Glutamatergic neuron (in vitro differentiated cells): ENCODE data around the gene PFDN5. TPM values are rescaled to one million over a fixed set of nuclear protein-coding genes. Genes with fewer than 3 reads are reported as not detected.

ENCODE experiments used
- DNase-seq: peaks from one replicate; pipeline ENCODE4 v3.0.0; 2022
- H3K27ac Mint-ChIP-seq: one replicate; pipeline ENCODE4 v1.8.0; 2020; ENCODE audit warnings: mild to moderate bottlenecking, mixed read lengths, inconsistent platforms; ENCODE audit not compliant: unreplicated experiment
- H3K27me3 Mint-ChIP-seq: one replicate; pipeline ENCODE4 v1.8.0; 2020; ENCODE audit warnings: mild to moderate bottlenecking, moderate library complexity, mixed read lengths, inconsistent platforms; ENCODE audit not compliant: unreplicated experiment
- H3K36me3 Mint-ChIP-seq: one replicate; pipeline ENCODE4 v1.8.0; 2020; ENCODE audit warnings: mild to moderate bottlenecking, mixed read lengths, inconsistent platforms; ENCODE audit not compliant: unreplicated experiment
- H3K4me1 Mint-ChIP-seq: one replicate; pipeline ENCODE4 v1.8.0; 2020; ENCODE audit warnings: mild to moderate bottlenecking, low read depth, mixed read lengths, inconsistent platforms; ENCODE audit not compliant: unreplicated experiment
- H3K4me3 Mint-ChIP-seq: one replicate; pipeline ENCODE4 v1.8.0; 2020; ENCODE audit warnings: mild to moderate bottlenecking, mixed read lengths, inconsistent platforms; ENCODE audit not compliant: unreplicated experiment
- H3K9me3 Mint-ChIP-seq: one replicate; pipeline ENCODE4 v1.8.0; 2020; ENCODE audit warnings: mild to moderate bottlenecking, moderate library complexity, mixed read lengths, inconsistent platforms; ENCODE audit not compliant: unreplicated experiment
- total RNA-seq: library from RNA; stranded (reverse); fragmentation: NEBNext Ultra II Directional; extraction: Animal tissue kit (Norgen Biotek cat#: 25700); gene quantifications from one replicate; pipeline ENCODE4 v1.2.1, GENCODE V29; 2021; ENCODE audit not compliant: unreplicated experiment
- TF ChIP-seq, protein P1 (sequence below): fragments of 200-600 bp; sonication (generic); IDR thresholded peaks from one replicate; pipeline ENCODE4 v1.5.0; 2021; ENCODE audit not compliant: partially characterized antibody, unreplicated experiment

The PFDN5 gene
- total RNA-seq, 1 donor from 2014 or later = 292 TPM

DNA sequence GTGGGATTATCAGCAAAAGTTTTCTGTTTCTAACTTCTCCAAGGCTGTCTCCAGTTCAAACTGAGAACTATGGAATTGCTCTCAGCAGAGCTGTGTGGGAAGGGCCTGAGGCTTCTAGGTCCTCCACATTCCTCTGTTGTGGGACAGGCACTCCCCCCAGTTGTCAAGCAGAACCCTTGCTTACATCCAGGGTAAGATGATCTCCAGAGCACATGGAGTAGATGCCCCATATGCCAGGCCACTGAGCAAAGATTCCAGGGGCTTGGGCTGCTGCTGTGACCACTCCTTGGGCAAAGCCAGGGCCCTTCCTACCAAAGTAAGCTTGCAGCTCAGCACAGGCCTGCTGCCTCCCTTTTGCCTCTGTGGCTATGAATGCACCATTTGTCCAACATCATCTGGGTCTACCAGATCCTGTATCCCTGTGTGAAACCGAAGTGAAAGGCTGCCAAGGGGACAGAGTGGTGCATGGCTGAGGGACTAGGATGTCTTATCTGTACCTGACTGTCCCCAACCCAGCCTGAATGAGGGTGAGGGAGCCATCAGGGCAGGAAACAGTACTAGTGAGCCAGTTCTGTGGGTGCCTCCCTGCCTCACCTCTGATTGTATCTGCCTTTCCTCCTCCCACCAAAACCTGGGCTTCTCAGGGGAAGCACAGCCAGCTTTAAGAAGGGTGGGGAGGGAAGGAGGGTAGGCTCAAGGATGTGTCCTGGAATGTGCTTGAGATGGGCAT is 40.4 kb upstream of the PFDN5 start:
- Mint-ChIP-seq H3K4me3 (no peak overlapping the region), H3K27ac (no peak overlapping the region), H3K27me3 (peaks cover 14% of the 10 kb centered on the region), H3K36me3 (peaks cover 5% of the 10 kb centered on the region), H3K4me1 (no peaks in the 10 kb centered on the region), H3K9me3 (peaks cover 5% of the 10 kb centered on the region)
- TF ChIP-seq, protein P1, sequence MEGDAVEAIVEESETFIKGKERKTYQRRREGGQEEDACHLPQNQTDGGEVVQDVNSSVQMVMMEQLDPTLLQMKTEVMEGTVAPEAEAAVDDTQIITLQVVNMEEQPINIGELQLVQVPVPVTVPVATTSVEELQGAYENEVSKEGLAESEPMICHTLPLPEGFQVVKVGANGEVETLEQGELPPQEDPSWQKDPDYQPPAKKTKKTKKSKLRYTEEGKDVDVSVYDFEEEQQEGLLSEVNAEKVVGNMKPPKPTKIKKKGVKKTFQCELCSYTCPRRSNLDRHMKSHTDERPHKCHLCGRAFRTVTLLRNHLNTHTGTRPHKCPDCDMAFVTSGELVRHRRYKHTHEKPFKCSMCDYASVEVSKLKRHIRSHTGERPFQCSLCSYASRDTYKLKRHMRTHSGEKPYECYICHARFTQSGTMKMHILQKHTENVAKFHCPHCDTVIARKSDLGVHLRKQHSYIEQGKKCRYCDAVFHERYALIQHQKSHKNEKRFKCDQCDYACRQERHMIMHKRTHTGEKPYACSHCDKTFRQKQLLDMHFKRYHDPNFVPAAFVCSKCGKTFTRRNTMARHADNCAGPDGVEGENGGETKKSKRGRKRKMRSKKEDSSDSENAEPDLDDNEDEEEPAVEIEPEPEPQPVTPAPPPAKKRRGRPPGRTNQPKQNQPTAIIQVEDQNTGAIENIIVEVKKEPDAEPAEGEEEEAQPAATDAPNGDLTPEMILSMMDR = no peak
- no peak for DNase-seq

DNA sequence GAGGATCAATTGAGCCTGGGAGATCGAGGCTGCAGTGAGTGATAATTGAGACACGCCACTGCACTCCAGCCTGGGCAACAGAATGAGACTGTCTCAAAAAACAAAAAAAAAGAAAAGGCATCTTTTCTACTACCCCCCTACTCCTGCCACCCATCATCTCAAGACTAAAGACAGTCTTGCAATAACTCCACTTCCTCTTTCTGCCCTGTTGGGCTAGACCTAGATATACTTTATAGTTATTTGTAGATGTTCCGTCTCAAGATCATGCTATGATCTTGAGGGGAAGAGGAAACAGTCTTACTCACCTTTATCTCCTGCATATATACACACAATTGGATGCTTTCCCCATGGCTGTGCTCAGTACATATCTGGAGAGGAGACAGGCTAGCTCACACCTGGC is 39.3 kb upstream of the PFDN5 start:
- no peak overlapping the region for H3K27ac Mint-ChIP-seq
- peaks cover 10% of the 10 kb centered on the region for H3K27me3 Mint-ChIP-seq
- H3K4me1 Mint-ChIP-seq = no peaks in the 10 kb centered on the region
- no peak overlapping the region for H3K4me3 Mint-ChIP-seq
- no peak for DNase-seq
- peaks cover 5% of the 10 kb centered on the region for H3K36me3 Mint-ChIP-seq
- TF ChIP-seq, protein P1 = no peak
- peaks cover 5% of the 10 kb centered on the region for H3K9me3 Mint-ChIP-seq

GRCh38 chr12:53258541-53259539 is 36.5 kb upstream of the PFDN5 start:
- H3K36me3 Mint-ChIP-seq = peaks cover under 1% of the 10 kb centered on the region
- no peaks in the 10 kb centered on the region for H3K4me1 Mint-ChIP-seq
- DNase-seq = no peak
- no peaks in the 10 kb centered on the region for H3K27me3 Mint-ChIP-seq
- no peak overlapping the region for H3K4me3 Mint-ChIP-seq
- TF ChIP-seq, protein P1 = no peak
- no peaks in the 10 kb centered on the region for H3K9me3 Mint-ChIP-seq
- H3K27ac Mint-ChIP-seq = no peak overlapping the region

GRCh38 chr12:53259891-53260290 is 35.5 kb upstream of the PFDN5 start:
- Mint-ChIP-seq H3K9me3 (no peaks in the 10 kb centered on the region), H3K27me3 (no peaks in the 10 kb centered on the region), H3K4me1 (no peaks in the 10 kb centered on the region), H3K4me3 (no peak overlapping the region), H3K27ac (no peak overlapping the region), H3K36me3 (no peaks in the 10 kb centered on the region)
- TF ChIP-seq, protein P1 = no peak
- DNase-seq = no peak

DNA sequence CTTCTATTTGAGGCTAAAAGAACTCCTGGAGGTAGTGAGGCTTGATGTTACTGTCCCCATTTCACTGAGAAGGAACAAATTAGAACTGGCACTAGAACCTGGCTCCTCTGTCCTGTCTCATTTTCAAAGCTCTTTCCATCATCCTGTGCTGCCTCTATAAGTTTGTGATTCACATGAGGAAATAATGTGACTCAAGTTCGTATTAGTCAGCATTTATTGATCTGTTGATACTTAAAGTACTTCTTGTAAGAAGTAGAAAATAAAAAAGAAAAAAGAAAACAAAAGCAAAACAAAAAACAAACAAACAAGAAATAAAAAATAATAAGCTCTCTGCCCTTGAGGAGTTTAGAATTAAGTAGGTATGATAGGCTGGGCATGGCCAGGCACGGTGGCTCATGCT is 29.6 kb upstream of the PFDN5 start:
- TF ChIP-seq, protein P1 = no peak
- Mint-ChIP-seq H3K27me3 (no peaks in the 10 kb centered on the region), H3K4me3 (no peak overlapping the region), H3K9me3 (no peaks in the 10 kb centered on the region), H3K4me1 (peaks cover 6% of the 10 kb centered on the region), H3K36me3 (no peaks in the 10 kb centered on the region), H3K27ac (no peak overlapping the region)
- DNase-seq = no peak
